Type B pancreatic cell (in vitro differentiated cells): ENCODE data around the gene ZSCAN20. TPM values are rescaled to one million over a fixed set of nuclear protein-coding genes. Genes with fewer than 3 reads are reported as not detected.

ENCODE experiments used
- DNase-seq: peaks from one replicate; pipeline ENCODE4 v3.0.0; 2021; ENCODE audit warnings: mixed read lengths; ENCODE audit not compliant: unreplicated experiment; ENCODE audit errors: extremely low spot score
- H3K27ac Mint-ChIP-seq: 2 replicates; pipeline ENCODE4 v1.8.0; 2021; ENCODE audit warnings: mild to moderate bottlenecking, mixed read lengths
- H3K27me3 Mint-ChIP-seq: 2 replicates; pipeline ENCODE4 v1.8.0; 2021; ENCODE audit warnings: mixed read lengths
- H3K36me3 Mint-ChIP-seq: 2 replicates; pipeline ENCODE4 v1.8.0; 2021; ENCODE audit warnings: mixed read lengths
- H3K4me1 Mint-ChIP-seq: one replicate; pipeline ENCODE4 v1.8.0; 2021; ENCODE audit warnings: mixed read lengths; ENCODE audit not compliant: unreplicated experiment
- H3K4me3 Mint-ChIP-seq: 2 replicates; pipeline ENCODE4 v1.8.0; 2021; ENCODE audit warnings: mild to moderate bottlenecking, mixed read lengths
- H3K9me3 Mint-ChIP-seq: 2 replicates; pipeline ENCODE4 v1.8.0; 2021; ENCODE audit warnings: mixed read lengths
- total RNA-seq: library from RNA; stranded (reverse); gene quantifications from 2 replicates; pipeline ENCODE4 v1.2.1, GENCODE V29; 2021; ENCODE audit warnings: low replicate concordance
- TF ChIP-seq, protein P1 (sequence below): fragments of 200-600 bp; sonication (generic); conservative IDR thresholded peaks from 2 replicates; pipeline ENCODE4 v1.5.0; 2021; ENCODE audit warnings: antibody characterized with exemption, mild to moderate bottlenecking

ZSCAN20 gene
- total RNA-seq, 1 donor from 2014 or later: 8.6 TPM

DNA sequence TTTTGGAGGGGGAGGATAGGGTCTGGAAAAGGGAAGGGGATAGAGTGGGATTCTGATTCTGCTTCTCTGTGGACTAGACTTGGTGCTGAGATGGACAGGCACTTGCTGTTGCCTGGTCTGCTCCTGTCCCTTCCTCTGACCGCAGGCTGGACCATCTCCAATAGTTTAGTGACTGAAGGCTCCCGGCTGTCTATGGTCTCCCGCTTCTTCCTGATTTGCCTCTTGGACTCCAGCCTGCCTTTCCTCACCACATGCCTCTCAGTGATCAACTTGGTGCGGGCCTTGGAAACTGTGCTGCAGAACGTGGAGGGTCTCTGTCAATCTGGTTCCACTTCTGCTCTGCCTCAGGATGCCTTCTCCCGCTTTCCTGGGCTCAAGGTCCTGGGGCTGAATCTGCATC is 6.3 kb upstream of the ZSCAN20 start:
- DNase-seq: no peak
- Mint-ChIP-seq H3K27me3 (no peaks in the 10 kb centered on the region), H3K36me3 (no peaks in the 10 kb centered on the region), H3K27ac (no peak overlapping the region), H3K4me3 (no peak overlapping the region), H3K9me3 (no peaks in the 10 kb centered on the region), H3K4me1 (peaks cover 8% of the 10 kb centered on the region)
- TF ChIP-seq, protein P1, sequence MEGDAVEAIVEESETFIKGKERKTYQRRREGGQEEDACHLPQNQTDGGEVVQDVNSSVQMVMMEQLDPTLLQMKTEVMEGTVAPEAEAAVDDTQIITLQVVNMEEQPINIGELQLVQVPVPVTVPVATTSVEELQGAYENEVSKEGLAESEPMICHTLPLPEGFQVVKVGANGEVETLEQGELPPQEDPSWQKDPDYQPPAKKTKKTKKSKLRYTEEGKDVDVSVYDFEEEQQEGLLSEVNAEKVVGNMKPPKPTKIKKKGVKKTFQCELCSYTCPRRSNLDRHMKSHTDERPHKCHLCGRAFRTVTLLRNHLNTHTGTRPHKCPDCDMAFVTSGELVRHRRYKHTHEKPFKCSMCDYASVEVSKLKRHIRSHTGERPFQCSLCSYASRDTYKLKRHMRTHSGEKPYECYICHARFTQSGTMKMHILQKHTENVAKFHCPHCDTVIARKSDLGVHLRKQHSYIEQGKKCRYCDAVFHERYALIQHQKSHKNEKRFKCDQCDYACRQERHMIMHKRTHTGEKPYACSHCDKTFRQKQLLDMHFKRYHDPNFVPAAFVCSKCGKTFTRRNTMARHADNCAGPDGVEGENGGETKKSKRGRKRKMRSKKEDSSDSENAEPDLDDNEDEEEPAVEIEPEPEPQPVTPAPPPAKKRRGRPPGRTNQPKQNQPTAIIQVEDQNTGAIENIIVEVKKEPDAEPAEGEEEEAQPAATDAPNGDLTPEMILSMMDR: no peak

DNA sequence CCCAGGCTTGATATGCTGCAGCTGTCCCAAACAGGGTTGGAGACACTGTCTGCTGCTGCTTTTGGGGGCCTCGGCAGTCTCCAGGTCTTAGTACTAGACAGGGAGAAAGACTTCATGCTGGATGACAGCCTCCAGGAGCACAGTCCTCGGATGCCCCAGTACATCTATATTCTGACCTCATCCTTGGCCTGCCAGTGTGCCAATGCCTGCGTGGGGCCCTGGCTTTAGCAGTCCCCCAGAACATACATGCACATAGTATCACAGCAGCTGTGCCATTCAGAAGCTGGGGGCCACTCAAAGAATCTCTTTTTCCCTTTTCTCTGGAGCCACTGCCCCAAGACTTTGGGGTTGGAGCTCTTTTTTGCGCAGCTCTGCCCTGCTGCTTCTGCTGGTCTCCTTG is 4.4 kb upstream of the ZSCAN20 start:
- H3K27ac Mint-ChIP-seq: no peak overlapping the region
- no peaks in the 10 kb centered on the region for H3K36me3 Mint-ChIP-seq
- no peak overlapping the region for H3K4me3 Mint-ChIP-seq
- H3K4me1 Mint-ChIP-seq: peaks cover 14% of the 10 kb centered on the region
- H3K27me3 Mint-ChIP-seq: no peaks in the 10 kb centered on the region
- DNase-seq: no peak
- no peaks in the 10 kb centered on the region for H3K9me3 Mint-ChIP-seq
- TF ChIP-seq, protein P1: no peak

DNA sequence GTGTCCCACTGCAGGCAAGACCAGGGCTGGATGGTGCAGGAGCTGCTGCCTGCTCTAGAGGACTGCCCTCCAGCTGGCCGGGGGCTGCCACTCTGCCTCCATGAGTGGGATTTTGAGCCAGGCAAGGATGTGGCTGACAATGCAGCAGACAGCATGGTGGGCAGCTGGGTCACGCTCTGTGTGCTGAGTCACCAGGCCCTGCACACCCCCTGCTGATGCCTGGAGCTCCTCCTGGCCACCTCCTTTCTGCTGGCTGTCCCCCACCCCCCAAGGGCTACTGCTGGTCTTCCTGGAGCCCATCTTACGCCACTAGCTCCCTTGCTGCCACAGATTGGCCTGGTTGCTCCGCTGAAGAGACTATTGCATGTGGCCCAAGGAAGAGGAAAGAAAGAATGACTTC is 3.9 kb upstream of the ZSCAN20 start:
- no peaks in the 10 kb centered on the region for H3K36me3 Mint-ChIP-seq
- no peaks in the 10 kb centered on the region for H3K27me3 Mint-ChIP-seq
- H3K4me3 Mint-ChIP-seq: no peak overlapping the region
- TF ChIP-seq, protein P1: no peak
- H3K27ac Mint-ChIP-seq: no peak overlapping the region
- H3K9me3 Mint-ChIP-seq: no peaks in the 10 kb centered on the region
- no peak for DNase-seq
- H3K4me1 Mint-ChIP-seq: peaks cover 19% of the 10 kb centered on the region

DNA sequence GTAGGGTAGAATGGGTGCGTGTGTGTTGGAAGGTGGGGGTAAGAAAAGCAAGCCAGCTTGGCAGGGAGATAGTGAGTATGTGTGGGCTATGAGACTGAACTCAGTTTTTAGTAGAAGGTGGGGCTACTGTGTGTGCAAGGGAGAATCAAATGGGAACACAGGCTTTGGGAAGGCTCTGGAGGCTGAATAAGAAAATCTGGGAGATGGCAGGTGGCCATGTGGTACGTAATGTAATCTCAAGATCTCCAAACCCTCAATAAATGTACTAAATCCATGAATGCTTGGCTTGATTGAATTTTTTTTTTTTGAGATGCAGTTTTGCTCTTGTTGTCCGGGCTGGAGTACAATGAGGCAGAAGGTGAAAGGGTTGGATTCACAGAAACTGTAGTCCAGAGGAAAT is 3.5 kb upstream of the ZSCAN20 start:
- Mint-ChIP-seq H3K27ac (no peak overlapping the region), H3K4me3 (no peak overlapping the region), H3K27me3 (no peaks in the 10 kb centered on the region), H3K9me3 (no peaks in the 10 kb centered on the region), H3K36me3 (no peaks in the 10 kb centered on the region), H3K4me1 (peaks cover 21% of the 10 kb centered on the region)
- DNase-seq: no peak
- TF ChIP-seq, protein P1: no peak

DNA sequence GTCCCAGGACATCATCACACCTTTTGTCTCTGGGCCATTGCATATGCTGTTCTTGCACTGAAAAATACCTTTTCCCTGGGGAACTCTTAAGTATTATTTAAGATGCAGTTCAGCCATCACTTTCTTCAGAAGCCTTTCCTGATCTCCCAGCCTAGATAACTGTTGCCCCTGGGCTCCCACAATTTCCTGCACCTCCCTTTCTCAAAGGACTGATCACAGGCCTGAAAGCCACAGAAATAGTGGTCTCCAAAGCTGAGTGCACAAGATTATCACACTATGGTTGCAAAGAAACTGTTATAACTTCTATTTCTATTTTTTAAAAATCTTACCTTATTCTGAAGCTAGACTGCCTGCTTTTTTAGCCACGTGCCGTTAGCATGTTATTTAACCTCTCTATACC is 2.8 kb upstream of the ZSCAN20 start:
- H3K27me3 Mint-ChIP-seq: no peaks in the 10 kb centered on the region
- H3K9me3 Mint-ChIP-seq: no peaks in the 10 kb centered on the region

More for the DNA sequence above, 2.8 kb upstream of the ZSCAN20 start:
- Mint-ChIP-seq H3K27ac (no peak overlapping the region), H3K4me1 (peaks cover 21% of the 10 kb centered on the region), H3K36me3 (no peaks in the 10 kb centered on the region), H3K4me3 (no peak overlapping the region)
- TF ChIP-seq, protein P1: no peak
- DNase-seq: no peak
